H1 (cell line): ENCODE measurements around the gene TMEM125. TPM values are rescaled to one million over a fixed set of nuclear protein-coding genes. Genes with fewer than 3 reads are reported as not detected.

Experiments used
- CTCF ChIA-PET: fragments of 300-600 bp; sonication (Branson Sonifier 250); formaldehyde crosslinking; loops from one replicate; lab custom pipeline; 2021; ENCODE audit not compliant: partially characterized antibody; lab: Charles Lee
- POLR2A ChIA-PET: fragments of 300-600 bp; sonication (Branson Sonifier 250); formaldehyde crosslinking; loops from one replicate; lab custom pipeline; 2021; ENCODE audit warnings: inconsistent platforms; ENCODE audit not compliant: partially characterized antibody; lab: Charles Lee
- DNase-seq, 2 experiments: peaks; one replicate each; pipeline versions ENCODE4 v3.0.0 to v3.0.0-alpha.2; 2010 to 2022; ENCODE audit warnings: low spot score in 2 of 2, low read depth in 1 of 2, mixed read lengths in 1 of 2
- FAIRE-seq: peaks from 2 replicates; lab custom pipeline; 2011; peaks lifted over from hg19 to GRCh38; lab: Jason Lieb, UNC
- H2AFZ ChIP-seq: 2 replicates; pipeline ENCODE4 v1.8.1; 2012; ENCODE audit warnings: low read length, inconsistent platforms
- H2AK5ac ChIP-seq: 2 replicates; pipeline ENCODE4 v1.6.1; 2013; ENCODE audit warnings: low read depth, low read length
- H2BK120ac ChIP-seq: replicated peaks from 2 replicates; pipeline ENCODE3; 2013; ENCODE audit warnings: low read depth, low read length, inconsistent platforms
- H2BK12ac ChIP-seq: 2 replicates; pipeline ENCODE4 v1.6.1; 2013; ENCODE audit warnings: low read depth, low read length
- H2BK15ac ChIP-seq: 2 replicates; pipeline ENCODE4 v1.6.1; 2013; ENCODE audit warnings: low read length
- H2BK20ac ChIP-seq: 2 replicates; pipeline ENCODE4 v1.6.1; 2013; ENCODE audit warnings: low read length
- H2BK5ac ChIP-seq: 2 replicates; pipeline ENCODE4 v1.6.1; 2013; ENCODE audit warnings: low read depth, low read length
- H3K14ac ChIP-seq: 2 replicates; pipeline ENCODE4 v1.6.1; 2013; ENCODE audit warnings: inconsistent platforms; ENCODE audit not compliant: insufficient read length
- H3K18ac ChIP-seq: 2 replicates; pipeline ENCODE4 v1.6.1; 2013; ENCODE audit warnings: low read length; ENCODE audit errors: extremely low read depth
- H3K23ac ChIP-seq: 2 replicates; pipeline ENCODE4 v1.6.1; 2013; ENCODE audit warnings: inconsistent platforms; ENCODE audit not compliant: insufficient read length
- H3K23me2 ChIP-seq: 2 replicates; pipeline ENCODE4 v1.6.1; 2013; ENCODE audit warnings: low read depth, low read length
- H3K27ac ChIP-seq: 2 replicates; pipeline ENCODE4 v1.6.1; 2011; ENCODE audit warnings: low read depth, low read length, inconsistent platforms
- H3K27me3 ChIP-seq, 4 experiments: replicated peaks in 1 of 4; 1 replicate in 1 of 4; 2 replicates in 3 of 4; pipeline versions ENCODE4 v1.6.1 to v1.8.1; 2011 to 2013; ENCODE audit warnings: low read length in 3 of 4, mild to moderate bottlenecking in 3 of 4, inconsistent platforms in 2 of 4, mixed read lengths in 2 of 4, moderate library complexity in 1 of 4; ENCODE audit not compliant: control insufficient read depth in 3 of 4, insufficient read depth in 3 of 4; ENCODE audit errors: extremely low read depth in 1 of 4
- H3K36me3 ChIP-seq, 4 experiments: 2 replicates each; pipeline versions ENCODE4 v1.6.1 to v1.8.1; 2011 to 2013; ENCODE audit warnings: mild to moderate bottlenecking in 4 of 4, low read length in 3 of 4, moderate library complexity in 2 of 4, control low read depth in 1 of 4, inconsistent platforms in 1 of 4; ENCODE audit not compliant: insufficient read depth in 4 of 4, control insufficient read depth in 2 of 4
- H3K4ac ChIP-seq: replicated peaks from 2 replicates; pipeline ENCODE3; 2013; ENCODE audit warnings: low read length, low read depth, mixed read lengths, inconsistent platforms; ENCODE audit not compliant: insufficient read length
- H3K4me1 ChIP-seq, 4 experiments: replicated peaks in 1 of 4; 1 replicate in 1 of 4; 2 replicates in 3 of 4; pipeline versions ENCODE4 v1.6.1 to v1.8.1; 2011 to 2013; ENCODE audit warnings: low read length in 3 of 4, inconsistent platforms in 2 of 4, mixed read lengths in 1 of 4; ENCODE audit not compliant: insufficient read depth in 4 of 4, control insufficient read depth in 3 of 4
- H3K4me2 ChIP-seq, 2 experiments: 2 replicates each; pipeline versions ENCODE4 v1.6.1 to v1.8.1; 2011 to 2013; ENCODE audit warnings: low read depth in 2 of 2, low read length in 2 of 2, control low read depth in 1 of 2, inconsistent platforms in 1 of 2, mild to moderate bottlenecking in 1 of 2; ENCODE audit not compliant: insufficient read depth in 1 of 2
- H3K4me3 ChIP-seq, 4 experiments: fragments of 200-600, 300-600 bp in 1 of 4; sonication (generic), shearing (Covaris generic), sonication (Bioruptor Twin) in 1 of 4; 2 replicates each; pipeline versions ENCODE4 v1.5.1 to v1.8.1; 2011 to 2016; ENCODE audit warnings: low read length in 4 of 4, low read depth in 3 of 4, control low read depth in 2 of 4, inconsistent platforms in 2 of 4, mild to moderate bottlenecking in 2 of 4, mixed read lengths in 1 of 4, moderate library complexity in 1 of 4; ENCODE audit not compliant: insufficient read depth in 2 of 4; ENCODE audit errors: extremely low read depth in 1 of 4
- H3K56ac ChIP-seq: replicated peaks from 2 replicates; pipeline ENCODE3; 2013; ENCODE audit warnings: low read depth, mild to moderate bottlenecking, mixed read lengths, low read length, inconsistent platforms; ENCODE audit not compliant: insufficient read length
- H3K79me1 ChIP-seq: 2 replicates; pipeline ENCODE4 v1.6.1; 2013; ENCODE audit warnings: low read depth, low read length, control low read depth
- H3K79me2 ChIP-seq, 2 experiments: 2 replicates each; pipeline versions ENCODE4 v1.6.1 to v1.8.1; 2012 to 2013; ENCODE audit warnings: low read length in 2 of 2, mild to moderate bottlenecking in 2 of 2, inconsistent platforms in 1 of 2; ENCODE audit not compliant: insufficient read depth in 2 of 2, control insufficient read depth in 1 of 2
- H3K9ac ChIP-seq, 4 experiments: replicated peaks in 1 of 4; 1 replicate in 1 of 4; 2 replicates in 3 of 4; pipeline versions ENCODE4 v1.6.1 to v1.8.1; 2011 to 2013; ENCODE audit warnings: low read depth in 3 of 4, low read length in 3 of 4, control low read depth in 2 of 4, mild to moderate bottlenecking in 2 of 4, moderate library complexity in 2 of 4, inconsistent platforms in 1 of 4; ENCODE audit errors: extremely low read depth in 1 of 4
- H3K9me3 ChIP-seq, 2 experiments: 2 replicates each; pipeline versions ENCODE4 v1.6.1 to v1.8.1; 2012 to 2013; ENCODE audit warnings: mild to moderate bottlenecking in 2 of 2, moderate library complexity in 2 of 2, control low read depth in 1 of 2, inconsistent platforms in 1 of 2, low read depth in 1 of 2, low read length in 1 of 2, mixed read lengths in 1 of 2; ENCODE audit not compliant: insufficient read depth in 2 of 2
- H4K20me1 ChIP-seq, 2 experiments: replicated peaks in 1 of 2; 2 replicates each; pipeline versions ENCODE3 to v1.8.1; 2011 to 2013; ENCODE audit warnings: inconsistent platforms in 2 of 2, low read length in 2 of 2, mild to moderate bottlenecking in 1 of 2; ENCODE audit not compliant: insufficient read depth in 2 of 2, control insufficient read depth in 1 of 2
- H4K5ac ChIP-seq: 2 replicates; pipeline ENCODE4 v1.6.1; 2013; ENCODE audit warnings: low read length, low read depth, mixed read lengths, inconsistent platforms; ENCODE audit not compliant: insufficient read length
- H4K8ac ChIP-seq: 2 replicates; pipeline ENCODE4 v1.8.0; 2013; ENCODE audit warnings: mild to moderate bottlenecking, moderate library complexity, low read length, inconsistent platforms; ENCODE audit not compliant: insufficient read depth; ENCODE audit errors: extremely low read depth
- H4K91ac ChIP-seq: replicated peaks from 2 replicates; pipeline ENCODE3; 2013; ENCODE audit warnings: low read length, mixed read lengths, inconsistent platforms; ENCODE audit not compliant: insufficient read length
- CTCF ChIP-seq, 3 experiments: IDR thresholded peaks; 1 replicate in 2 of 3; 2 replicates in 1 of 3; pipeline versions ENCODE4 v1.5.1 to v1.6.1; 2011; ENCODE audit warnings: low read length in 3 of 3, mild to moderate bottlenecking in 3 of 3, inconsistent platforms in 2 of 3, low read depth in 1 of 3, moderate library complexity in 1 of 3; ENCODE audit not compliant: insufficient read depth in 1 of 3; ENCODE audit errors: control extremely low read depth in 1 of 3
- GABPA ChIP-seq: IDR thresholded peaks from 2 replicates; pipeline ENCODE4 v1.6.1; 2011; ENCODE audit warnings: mild to moderate bottlenecking, low read length, moderate library complexity, borderline replicate concordance; ENCODE audit not compliant: insufficient read depth
- HDAC6 ChIP-seq: IDR thresholded peaks from one replicate; pipeline ENCODE4 v1.7.1; 2012; ENCODE audit warnings: low read depth, mild to moderate bottlenecking, inconsistent platforms, low read length, moderate library complexity
- KDM5A ChIP-seq: fragments of 200-600 bp; IDR thresholded peaks from 2 replicates; pipeline ENCODE4 v1.7.1; 2012; ENCODE audit warnings: mild to moderate bottlenecking, low read length, inconsistent platforms, mixed read lengths
- NRF1 ChIP-seq: IDR thresholded peaks from 2 replicates; pipeline ENCODE4 v1.6.1; 2011; ENCODE audit warnings: mild to moderate bottlenecking, low read depth, low read length, improper control_type of control experiment
- POLR2A ChIP-seq, 2 experiments: IDR thresholded peaks; 1 replicate in 1 of 2; 2 replicates in 1 of 2; pipeline ENCODE4 v1.6.1; 2011; ENCODE audit warnings: low read depth in 2 of 2, low read length in 2 of 2, mild to moderate bottlenecking in 2 of 2; ENCODE audit errors: control extremely low read depth in 1 of 2
- TAF1 ChIP-seq: IDR thresholded peaks from 2 replicates; pipeline ENCODE4 v1.6.1; 2011; ENCODE audit warnings: mild to moderate bottlenecking, low read depth, low read length
- TEAD4 ChIP-seq: IDR thresholded peaks from 2 replicates; pipeline ENCODE4 v1.6.1; 2012; ENCODE audit warnings: low read depth, low read length, inconsistent platforms, mixed read lengths
- WGBS, 2 experiments: shearing (Covaris generic) in 1 of 2; methylation state at CpG; one replicate each; pipeline versions ENCODE4 v1.1.6 to v1.1.7; 2013 to 2015; ENCODE audit warnings: low lambda C conversion rate in 2 of 2, mixed read lengths in 2 of 2, inconsistent platforms in 1 of 2, low coverage in 1 of 2, missing lambda C conversion rate in 1 of 2; ENCODE audit not compliant: insufficient replicate concordance in 2 of 2, insufficient coverage in 1 of 2, insufficient read length in 1 of 2; ENCODE audit errors: extremely low coverage in 1 of 2, missing lambda C conversion rate in 1 of 2; 5-methylcytosine and 5-hydroxymethylcytosine counted together
- polyA plus RNA-seq, 7 experiments: library from polyadenylated mRNA; depleted of rRNA in 3 of 7; stranded (reverse) in 5 of 7; unstranded in 2 of 7; fragments of >200 nt in 5 of 7; fragments of 200-250 nt in 2 of 7; gene quantifications; 1 replicate in 5 of 7; 2 replicates in 1 of 7; 4 replicates in 1 of 7; pipeline versions ENCODE4 v1.2.1 to v1.2.3, GENCODE V29; 2011 to 2013; ENCODE audit warnings: missing spikeins in 2 of 7, mixed read lengths in 2 of 7
- total RNA-seq: library from RNA; stranded (reverse); fragmentation: NEBNext Ultra II Directional; extraction: Animal tissue kit (Norgen Biotek cat#: 25700); gene quantifications from 2 replicates; pipeline ENCODE4 v1.2.1, GENCODE V29; 2021

TMEM125 gene
- total and polyA plus RNA-seq, 2 of the 8 experiments (the other 6 are each of a cell fraction or from before 2014, with no cell fraction given): 26.5 to 46.7 TPM

GRCh38 chr1:43317817-43318471 lies 48.2 kb downstream of the TMEM125 start:
- no peak overlapping the region for H3K56ac ChIP-seq
- peak overlapping the region; percentile 32 for H3K18ac ChIP-seq
- H3K9ac ChIP-seq: no peak overlapping the region
- no peak overlapping the region for H4K91ac ChIP-seq
- no peak overlapping the region for H3K27ac ChIP-seq
- no peak overlapping the region for H3K4me2 ChIP-seq
- no peaks in the 10 kb centered on the region for H3K9me3 ChIP-seq
- H3K23ac ChIP-seq: no peak overlapping the region
- no peak for TF ChIP-seq CTCF (IDR thresholded peaks at IDR 0.05; ENCODE audit: control extremely low read depth in 1 of 3, insufficient read depth in 1 of 3, low read depth in 1 of 3, low read length in 3 of 3)
- no peak for TF ChIP-seq TEAD4
- TF ChIP-seq NRF1: no peak
- TF ChIP-seq KDM5A: no peak
- no peak for TF ChIP-seq HDAC6
- TF ChIP-seq GABPA: no peak
- TF ChIP-seq POLR2A (IDR thresholded peaks at IDR 0.05; ENCODE audit: control extremely low read depth in 1 of 2, low read depth in 2 of 2, low read length in 2 of 2): no peak
- no peak for TF ChIP-seq TAF1
- 92% methylated on average over 15 of the region's 15 CpGs; no CpG with 5 or more reads in 1 of the 2 experiments for WGBS, 2 experiments
- CTCF ChIA-PET: interaction anchor here (0.6 to 3.9 kb wide), 5 partner anchors 12 to 33 kb away, joined by 3 to 19 read pairs (median 4); partner anchors contain the start of gene C1orf210
- H3K4me3 ChIP-seq: no peak overlapping the region
- no peaks in the 10 kb centered on the region for H3K23me2 ChIP-seq
- H3K4ac ChIP-seq: no peak overlapping the region
- H2BK120ac ChIP-seq: no peak overlapping the region
- no peaks in the 10 kb centered on the region for H4K20me1 ChIP-seq
- no peak overlapping the region for H2BK12ac ChIP-seq
- no peaks in the 10 kb centered on the region for H3K79me2 ChIP-seq
- H4K5ac ChIP-seq: no peak overlapping the region
- H2BK15ac ChIP-seq: no peak overlapping the region
- POLR2A ChIA-PET: interaction anchor here (0.9 to 1.2 kb wide), 3 partner anchors 46 to 86 kb away, joined by 3 read pairs; no protein-coding TSS in a partner anchor
- no peak overlapping the region for H2BK5ac ChIP-seq
- H3K36me3 ChIP-seq: no peaks in the 10 kb centered on the region
- DNase-seq (no peak), FAIRE-seq (no peak)
- no peaks in the 10 kb centered on the region; a peak in 1 of 7 replicates for H3K27me3 ChIP-seq
- no peak overlapping the region for H3K14ac ChIP-seq
- H3K79me1 ChIP-seq: no peaks in the 10 kb centered on the region
- no peak overlapping the region for H2BK20ac ChIP-seq
- peak overlapping the region; percentile 39; the same call in 1 of the 2 replicates for H2AK5ac ChIP-seq
- no peak overlapping the region for H2AFZ ChIP-seq
- no peak overlapping the region for H4K8ac ChIP-seq
- peaks cover 0 to 5% (median 0%) of the 10 kb centered on the region in 4 experiments; a peak in 1 of 7 replicates for H3K4me1 ChIP-seq
